Measurements from ENCODE around the gene AREG.

Gene AREG

GRCh38 chr4:74414149-74414809 lies 30.7 kb upstream of the AREG start:
- H4K5ac ChIP-seq (ENCODE audit: low read length): no peak overlapping the region
- no peak overlapping the region for H3K18ac ChIP-seq (ENCODE audit: low read length)
- H2BK15ac ChIP-seq (replicated peaks; ENCODE audit: low read depth): no peak overlapping the region

GRCh38 chr4:74415602-74416300 lies 29.2 kb upstream of the AREG start:
- H2BK15ac ChIP-seq (replicated peaks; ENCODE audit: low read depth): no peak overlapping the region
- no peak overlapping the region for H3K27ac ChIP-seq (ENCODE audit: low read depth, low read length)
- H3K4me1 ChIP-seq (ENCODE audit: control insufficient read depth, low read depth, low read length): no peaks in the 10 kb centered on the region
- H2BK5ac ChIP-seq (ENCODE audit: low read length): no peak overlapping the region
- H4K5ac ChIP-seq (ENCODE audit: low read length): no peak overlapping the region
- H3K18ac ChIP-seq (ENCODE audit: low read length): no peak overlapping the region
- H3K79me1 ChIP-seq (ENCODE audit: low read length): no peaks in the 10 kb centered on the region
- H2BK120ac ChIP-seq (ENCODE audit: low read depth, low read length): no peak overlapping the region
- WGBS (ENCODE audit: extremely low coverage, insufficient coverage, low lambda C conversion rate): no CpG with 5 or more reads among the region's 3 CpGs
- no peak overlapping the region for H3K4ac ChIP-seq (ENCODE audit: low read depth, low read length)
- H3K36me3 ChIP-seq (ENCODE audit: control insufficient read depth, insufficient read depth, low read length): no peaks in the 10 kb centered on the region
- no peaks in the 10 kb centered on the region for H3K79me2 ChIP-seq (ENCODE audit: control insufficient read depth, insufficient read depth, low read length)
- DNase-seq: no peak
- no peak overlapping the region for H3K9ac ChIP-seq (ENCODE audit: low read length)
- no peak overlapping the region for H4K8ac ChIP-seq (ENCODE audit: low read depth, low read length)
- no peak overlapping the region for H3K23ac ChIP-seq (ENCODE audit: low read length)
- H3K56ac ChIP-seq (ENCODE audit: low read length): no peak overlapping the region
- no peak overlapping the region for H3K4me2 ChIP-seq (ENCODE audit: low read length)
- H3K27me3 ChIP-seq (ENCODE audit: insufficient read depth, low read length, poor library complexity): no peaks in the 10 kb centered on the region
- H2AK5ac ChIP-seq (ENCODE audit: low read length): no peak overlapping the region
- H3K4me3 ChIP-seq (ENCODE audit: low read length): no peak overlapping the region

More at GRCh38 chr4:74414149-74414809, 30.7 kb upstream of the AREG start:
- Histone ChIP-seq H3K4ac (ENCODE audit: low read depth, low read length) (no peak overlapping the region), H3K79me2 (ENCODE audit: control insufficient read depth, insufficient read depth, low read length) (no peaks in the 10 kb centered on the region), H3K9ac (ENCODE audit: low read length) (no peak overlapping the region), H3K79me1 (ENCODE audit: low read length) (no peaks in the 10 kb centered on the region), H2AK5ac (ENCODE audit: low read length) (no peak overlapping the region), H2BK120ac (ENCODE audit: low read depth, low read length) (no peak overlapping the region), H3K36me3 (ENCODE audit: control insufficient read depth, insufficient read depth, low read length) (no peaks in the 10 kb centered on the region), H3K23ac (ENCODE audit: low read length) (no peak overlapping the region), H4K8ac (ENCODE audit: low read depth, low read length) (no peak overlapping the region), H3K27ac (ENCODE audit: low read depth, low read length) (no peak overlapping the region), H2BK5ac (ENCODE audit: low read length) (no peak overlapping the region), H3K4me3 (ENCODE audit: low read length) (no peak overlapping the region), H3K27me3 (ENCODE audit: insufficient read depth, low read length, poor library complexity) (no peaks in the 10 kb centered on the region), H3K4me2 (ENCODE audit: low read length) (no peak overlapping the region), H3K4me1 (ENCODE audit: control insufficient read depth, low read depth, low read length) (peaks cover 2% of the 10 kb centered on the region), H3K56ac (ENCODE audit: low read length) (no peak overlapping the region)
- DNase-seq: no peak
- whole genome bisulfite sequencing (ENCODE audit: extremely low coverage, insufficient coverage, low lambda C conversion rate): no CpG with 5 or more reads among the region's 5 CpGs

- Histone ChIP-seq H3K18ac (ENCODE audit: low read length) (no peak overlapping the region), H2BK5ac (ENCODE audit: low read length) (no peak overlapping the region), H2BK15ac (replicated peaks; ENCODE audit: low read depth) (no peak overlapping the region), H3K27ac (ENCODE audit: low read depth, low read length) (no peak overlapping the region), H3K4ac (ENCODE audit: low read depth, low read length) (no peak overlapping the region), H3K27me3 (ENCODE audit: insufficient read depth, low read length, poor library complexity) (no peaks in the 10 kb centered on the region), H3K4me2 (ENCODE audit: low read length) (no peak overlapping the region), H2BK120ac (ENCODE audit: low read depth, low read length) (no peak overlapping the region), H3K56ac (ENCODE audit: low read length) (no peak overlapping the region), H3K79me2 (ENCODE audit: control insufficient read depth, insufficient read depth, low read length) (no peaks in the 10 kb centered on the region), H4K8ac (ENCODE audit: low read depth, low read length) (no peak overlapping the region), H3K36me3 (ENCODE audit: control insufficient read depth, insufficient read depth, low read length) (no peaks in the 10 kb centered on the region), H2AK5ac (ENCODE audit: low read length) (no peak overlapping the region), H3K9ac (ENCODE audit: low read length) (no peak overlapping the region), H3K4me1 (ENCODE audit: control insufficient read depth, low read depth, low read length) (no peaks in the 10 kb centered on the region), H3K79me1 (ENCODE audit: low read length) (no peaks in the 10 kb centered on the region), H3K23ac (ENCODE audit: low read length) (no peak overlapping the region), H4K5ac (ENCODE audit: low read length) (no peak overlapping the region), H3K4me3 (ENCODE audit: low read length) (no peak overlapping the region)
- WGBS (ENCODE audit: extremely low coverage, insufficient coverage, low lambda C conversion rate): no CpG with 5 or more reads among the region's 6 CpGs
- no peak for DNase-seq
Observed at GRCh38 chr4:74418063-74418670, 26.8 kb upstream of the AREG start.

- no CpG with 5 or more reads among the region's 5 CpGs for WGBS (ENCODE audit: extremely low coverage, insufficient coverage, low lambda C conversion rate)
- no peak for DNase-seq
- no peak overlapping the region for H2BK120ac ChIP-seq (ENCODE audit: low read depth, low read length)
Observed at GRCh38 chr4:74420863-74421262, 24.1 kb upstream of the AREG start.

GRCh38 chr4:74423104-74423503 lies 21.8 kb upstream of the AREG start:
- no peak overlapping the region for H3K4ac ChIP-seq (ENCODE audit: low read depth, low read length)
- no peak overlapping the region for H3K4me3 ChIP-seq (ENCODE audit: low read length)
- H3K56ac ChIP-seq (ENCODE audit: low read length): no peak overlapping the region
- no peaks in the 10 kb centered on the region for H3K36me3 ChIP-seq (ENCODE audit: control insufficient read depth, insufficient read depth, low read length)
- no peak overlapping the region for H2BK120ac ChIP-seq (ENCODE audit: low read depth, low read length)
- H3K9ac ChIP-seq (ENCODE audit: low read length): no peak overlapping the region
- H2AK5ac ChIP-seq (ENCODE audit: low read length): no peak overlapping the region
- no peak overlapping the region for H3K4me2 ChIP-seq (ENCODE audit: low read length)
- no peak overlapping the region for H4K8ac ChIP-seq (ENCODE audit: low read depth, low read length)
- no peak overlapping the region for H3K18ac ChIP-seq (ENCODE audit: low read length)
- H2BK5ac ChIP-seq (ENCODE audit: low read length): no peak overlapping the region
- H4K5ac ChIP-seq (ENCODE audit: low read length): no peak overlapping the region
- H3K79me1 ChIP-seq (ENCODE audit: low read length): no peaks in the 10 kb centered on the region
- H3K79me2 ChIP-seq (ENCODE audit: control insufficient read depth, insufficient read depth, low read length): no peaks in the 10 kb centered on the region
- H3K27ac ChIP-seq (ENCODE audit: low read depth, low read length): no peak overlapping the region
- no CpG with 5 or more reads among the region's 1 CpG for WGBS (ENCODE audit: extremely low coverage, insufficient coverage, low lambda C conversion rate)
- no peak overlapping the region for H3K23ac ChIP-seq (ENCODE audit: low read length)
- no peaks in the 10 kb centered on the region for H3K27me3 ChIP-seq (ENCODE audit: insufficient read depth, low read length, poor library complexity)
- DNase-seq: no peak
- H3K4me1 ChIP-seq (ENCODE audit: control insufficient read depth, low read depth, low read length): no peaks in the 10 kb centered on the region
- H2BK15ac ChIP-seq (replicated peaks; ENCODE audit: low read depth): no peak overlapping the region

More at GRCh38 chr4:74420863-74421262, 24.1 kb upstream of the AREG start:
- H3K79me1 ChIP-seq (ENCODE audit: low read length): no peaks in the 10 kb centered on the region
- no peaks in the 10 kb centered on the region for H3K27me3 ChIP-seq (ENCODE audit: insufficient read depth, low read length, poor library complexity)
- no peak overlapping the region for H3K56ac ChIP-seq (ENCODE audit: low read length)
- no peaks in the 10 kb centered on the region for H3K36me3 ChIP-seq (ENCODE audit: control insufficient read depth, insufficient read depth, low read length)
- no peak overlapping the region for H3K23ac ChIP-seq (ENCODE audit: low read length)
- H3K18ac ChIP-seq (ENCODE audit: low read length): no peak overlapping the region
- H3K79me2 ChIP-seq (ENCODE audit: control insufficient read depth, insufficient read depth, low read length): no peaks in the 10 kb centered on the region
- H3K4me2 ChIP-seq (ENCODE audit: low read length): no peak overlapping the region
- H4K5ac ChIP-seq (ENCODE audit: low read length): no peak overlapping the region
- no peak overlapping the region for H3K27ac ChIP-seq (ENCODE audit: low read depth, low read length)
- H3K4me1 ChIP-seq (ENCODE audit: control insufficient read depth, low read depth, low read length): no peaks in the 10 kb centered on the region
- no peak overlapping the region for H3K4ac ChIP-seq (ENCODE audit: low read depth, low read length)
- no peak overlapping the region for H3K9ac ChIP-seq (ENCODE audit: low read length)
- no peak overlapping the region for H2BK5ac ChIP-seq (ENCODE audit: low read length)
- no peak overlapping the region for H2BK15ac ChIP-seq (replicated peaks; ENCODE audit: low read depth)
- H3K4me3 ChIP-seq (ENCODE audit: low read length): no peak overlapping the region
- H2AK5ac ChIP-seq (ENCODE audit: low read length): no peak overlapping the region
- H4K8ac ChIP-seq (ENCODE audit: low read depth, low read length): no peak overlapping the region

Measured in mesendoderm (in vitro differentiated cells).